Sigmoid colon (tissue), 7 donors: ENCODE data around the gene EDARADD. TPM values are rescaled to one million over a fixed set of nuclear protein-coding genes. Genes with fewer than 3 reads are reported as not detected.

Experiments
- DNase-seq: peaks from one replicate; pipeline ENCODE4 v3.0.0-alpha.2; 2019
- H3K27ac ChIP-seq, 4 donors: fragments of 200-600 bp; sonication (generic); one replicate each; pipeline ENCODE4 v1.5.1; 2016 to 2019; ENCODE audit warnings: mild to moderate bottlenecking in 1 of 4
- H3K27me3 ChIP-seq, 3 donors: fragments of 200-600 bp; sonication (generic); one replicate each; pipeline ENCODE4 v1.5.1; 2019; ENCODE audit warnings: mild to moderate bottlenecking in 1 of 3
- H3K36me3 ChIP-seq, 4 donors: fragments of 200-600 bp; sonication (generic); one replicate each; pipeline ENCODE4 v1.5.1; 2016 to 2019
- H3K4me1 ChIP-seq, 4 donors: fragments of 200-600 bp; sonication (generic); one replicate each; pipeline ENCODE4 v1.5.1; 2017 to 2019
- H3K4me3 ChIP-seq, 4 donors: fragments of 200-600 bp; sonication (generic); one replicate each; pipeline ENCODE4 v1.5.1; 2017 to 2019; ENCODE audit warnings: mild to moderate bottlenecking in 2 of 4, moderate library complexity in 1 of 4
- H3K9me3 ChIP-seq, 4 donors: fragments of 200-600 bp in 3 of 4; sonication (generic) in 3 of 4; one replicate each; pipeline versions ENCODE4 v1.5.1 to v1.6.1; 2013 to 2019
- EP300 ChIP-seq, 4 donors: sonication (generic); formaldehyde crosslinking; IDR thresholded peaks; one replicate each; pipeline ENCODE4 v1.6.1; 2017; ENCODE audit warnings: antibody characterized with exemption in 4 of 4
- POLR2A ChIP-seq, 2 donors: fragments of 450-650 bp; IDR thresholded peaks; one replicate each; pipeline ENCODE4 v1.6.1; 2016; ENCODE audit warnings: antibody characterized with exemption in 2 of 2, mild to moderate bottlenecking in 2 of 2, moderate library complexity in 2 of 2
- POLR2AphosphoS5 ChIP-seq, 4 donors: sonication (generic); formaldehyde crosslinking; IDR thresholded peaks; one replicate each; pipeline ENCODE4 v1.6.1; 2017; ENCODE audit warnings: antibody characterized with exemption in 4 of 4
- WGBS, 2 donors: extraction: QIAGEN DNeasy Blood & Tissue Kit; methylation state at CpG; one replicate each; pipeline ENCODE4 v1.1.7; 2013; 5-methylcytosine and 5-hydroxymethylcytosine counted together
- intact Hi-C: fragments of 100-400 bp; cut with DNase I; formaldehyde crosslinking; loops from one replicate; pipeline ENCODE4 v1.15.1; 2023
- polyA plus RNA-seq, 3 donors: library from polyadenylated mRNA; stranded (reverse); fragments of 200-250 nt; gene quantifications; one replicate each; pipeline ENCODE4 v1.2.3, GENCODE V29; 2013
- total RNA-seq, 4 donors: library from RNA; depleted of rRNA; stranded (reverse); fragments of >200 nt; gene quantifications; one replicate each; pipeline ENCODE4 v1.1.0, GENCODE V29; 2016
- TF ChIP-seq, protein P1 (sequence below), 4 experiments: fragments of 450-650 bp in 3 of 4; fragments of 200-600 bp in 1 of 4; IDR thresholded peaks; one replicate each; pipeline ENCODE4 v1.5.1; 2016 to 2019; ENCODE audit warnings: antibody characterized with exemption in 4 of 4, mild to moderate bottlenecking in 3 of 4, moderate library complexity in 2 of 4
- donor health status: healthy with polysubstance abuse.
- donor health status: Bipolar disorder and iron deficiency.
- donor health status: healthy.

The EDARADD gene
- total and polyA plus RNA-seq, 7 donors, result under 0.01 to 0.41 TPM; not detected in 5

GRCh38 chr1:236400061-236400603 lies 6.0 kb downstream of the EDARADD start:
- Histone ChIP-seq H3K27ac (no peak overlapping the region), H3K9me3 (no peaks in the 10 kb centered on the region), H3K4me1 (peaks cover 0 to 13% (median 9%) of the 10 kb centered on the region in 4 donors), H3K4me3 (no peak overlapping the region), H3K36me3 (no peaks in the 10 kb centered on the region), H3K27me3 (peaks cover 10 to 47% (median 32%) of the 10 kb centered on the region in 3 donors)
- TF ChIP-seq EP300 (IDR thresholded peaks at IDR 0.05) (no peak), POLR2AphosphoS5 (IDR thresholded peaks at IDR 0.05) (no peak), POLR2A (IDR thresholded peaks at IDR 0.05) (no peak)
- TF ChIP-seq, protein P1, sequence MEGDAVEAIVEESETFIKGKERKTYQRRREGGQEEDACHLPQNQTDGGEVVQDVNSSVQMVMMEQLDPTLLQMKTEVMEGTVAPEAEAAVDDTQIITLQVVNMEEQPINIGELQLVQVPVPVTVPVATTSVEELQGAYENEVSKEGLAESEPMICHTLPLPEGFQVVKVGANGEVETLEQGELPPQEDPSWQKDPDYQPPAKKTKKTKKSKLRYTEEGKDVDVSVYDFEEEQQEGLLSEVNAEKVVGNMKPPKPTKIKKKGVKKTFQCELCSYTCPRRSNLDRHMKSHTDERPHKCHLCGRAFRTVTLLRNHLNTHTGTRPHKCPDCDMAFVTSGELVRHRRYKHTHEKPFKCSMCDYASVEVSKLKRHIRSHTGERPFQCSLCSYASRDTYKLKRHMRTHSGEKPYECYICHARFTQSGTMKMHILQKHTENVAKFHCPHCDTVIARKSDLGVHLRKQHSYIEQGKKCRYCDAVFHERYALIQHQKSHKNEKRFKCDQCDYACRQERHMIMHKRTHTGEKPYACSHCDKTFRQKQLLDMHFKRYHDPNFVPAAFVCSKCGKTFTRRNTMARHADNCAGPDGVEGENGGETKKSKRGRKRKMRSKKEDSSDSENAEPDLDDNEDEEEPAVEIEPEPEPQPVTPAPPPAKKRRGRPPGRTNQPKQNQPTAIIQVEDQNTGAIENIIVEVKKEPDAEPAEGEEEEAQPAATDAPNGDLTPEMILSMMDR (IDR thresholded peaks at IDR 0.05), result no peak
- DNase-seq, result no peak
- WGBS, 2 donors, result 69 to 74% methylated on average over 8 of the region's 8 CpGs
- intact Hi-C loops, result no loop called here

- H3K4me3 ChIP-seq, result no peak overlapping the region
- no peaks in the 10 kb centered on the region for H3K4me1 ChIP-seq
- H3K36me3 ChIP-seq, result no peaks in the 10 kb centered on the region
- TF ChIP-seq EP300 (IDR thresholded peaks at IDR 0.05) (no peak), POLR2A (IDR thresholded peaks at IDR 0.05) (no peak), POLR2AphosphoS5 (IDR thresholded peaks at IDR 0.05) (no peak)
- TF ChIP-seq, protein P1 (IDR thresholded peaks at IDR 0.05), result no peak
- H3K9me3 ChIP-seq, result no peaks in the 10 kb centered on the region
- no peak overlapping the region for H3K27ac ChIP-seq
- WGBS, 2 donors, result 93 to 96% methylated on average over 7 of the region's 7 CpGs
- H3K27me3 ChIP-seq, result peaks cover 3 to 32% (median 16%) of the 10 kb centered on the region in 3 donors
- intact Hi-C loops, result no loop called here
- no peak for DNase-seq
Observed at GRCh38 chr1:236401698-236402097, 7.6 kb downstream of the EDARADD start.

DNA sequence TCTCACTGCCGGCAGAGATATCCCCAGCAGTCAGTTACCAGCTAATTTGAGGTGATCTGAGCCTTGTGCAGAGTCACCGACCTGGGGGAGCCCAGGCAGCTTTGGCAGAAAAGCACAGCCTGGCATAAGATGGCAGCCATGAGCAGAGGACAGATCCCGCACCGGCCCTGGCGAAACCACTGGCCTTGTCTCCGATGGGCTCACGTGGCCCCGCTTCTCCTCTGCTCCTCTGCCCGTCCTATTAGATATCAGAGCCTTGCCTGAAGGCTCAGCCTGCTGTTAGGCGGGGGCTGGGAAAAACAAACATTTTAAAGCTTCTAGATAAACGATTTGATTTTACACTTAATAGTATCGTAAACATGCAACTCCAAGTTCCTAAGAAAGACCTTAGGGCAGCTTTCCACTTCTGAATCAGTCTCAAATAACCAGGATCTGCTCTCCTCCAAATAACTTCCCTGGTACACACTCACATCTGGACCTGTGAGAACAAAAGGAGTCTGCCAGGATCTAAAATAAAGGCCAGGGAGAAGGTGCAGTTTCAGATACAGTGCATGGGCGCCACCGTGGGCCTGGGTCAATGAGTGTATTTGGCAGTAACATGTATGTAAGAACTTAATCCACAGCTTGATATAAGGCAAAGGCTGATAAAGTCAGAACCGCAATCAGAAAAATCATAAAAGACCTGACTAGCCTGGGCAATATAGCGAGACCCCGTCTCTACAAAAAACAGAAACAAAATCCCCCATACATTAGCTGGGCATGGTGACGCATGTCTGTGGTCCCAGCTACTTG lies 10.0 kb downstream of the EDARADD start:
- peaks cover 0 to 8% (median 0%) of the 10 kb centered on the region in 3 donors for H3K27me3 ChIP-seq
- DNase-seq, result no peak
- no peak overlapping the region for H3K4me3 ChIP-seq
- TF ChIP-seq, protein P1 (IDR thresholded peaks at IDR 0.05), result no peak
- TF ChIP-seq EP300 (IDR thresholded peaks at IDR 0.05) (no peak), POLR2A (IDR thresholded peaks at IDR 0.05) (no peak), POLR2AphosphoS5 (IDR thresholded peaks at IDR 0.05) (no peak)
- intact Hi-C loops, result no loop called here
- no peaks in the 10 kb centered on the region for H3K4me1 ChIP-seq
- H3K9me3 ChIP-seq, result no peaks in the 10 kb centered on the region
- H3K27ac ChIP-seq, result no peak overlapping the region
- no peaks in the 10 kb centered on the region for H3K36me3 ChIP-seq
- 63 to 78% methylated on average over 18 of the region's 18 CpGs for WGBS, 2 donors

- 91 to 93% methylated on average over 5 of the region's 5 CpGs for WGBS, 2 donors
- no peak overlapping the region for H3K27ac ChIP-seq
- H3K4me3 ChIP-seq, result no peak overlapping the region
- TF ChIP-seq POLR2A (IDR thresholded peaks at IDR 0.05), result no peak
- no peak for TF ChIP-seq EP300 (IDR thresholded peaks at IDR 0.05)
- no peak for TF ChIP-seq POLR2AphosphoS5 (IDR thresholded peaks at IDR 0.05)
- TF ChIP-seq, protein P1 (IDR thresholded peaks at IDR 0.05), result no peak
- intact Hi-C loops, result no loop called here
- no peaks in the 10 kb centered on the region for H3K36me3 ChIP-seq
- no peak for DNase-seq
- H3K27me3 ChIP-seq, result no peaks in the 10 kb centered on the region
- no peaks in the 10 kb centered on the region for H3K9me3 ChIP-seq
- H3K4me1 ChIP-seq, result no peaks in the 10 kb centered on the region
Observed at GRCh38 chr1:236407059-236407458, 13.0 kb downstream of the EDARADD start.
